Endothelial cell of umbilical vein (primary cell): ENCODE data around the gene TMEM59.
"Not testable (repeated sequence)": the region's sequence is repeated elsewhere in the genome, so short reads cannot be mapped to it uniquely, and the experiment has no call there.

ENCODE experiments used
- EZH2 ChIP-seq: IDR thresholded peaks from 2 replicates; pipeline ENCODE4 v1.6.1; 2012; ENCODE audit warnings: borderline replicate concordance, low read depth, mild to moderate bottlenecking, moderate library complexity, low read length, inconsistent platforms; ENCODE audit not compliant: severe bottlenecking
- GATA2 ChIP-seq: IDR thresholded peaks from 2 replicates; pipeline ENCODE4 v1.7.0; 2011; ENCODE audit warnings: low read depth, mild to moderate bottlenecking, moderate library complexity, mixed read lengths, low read length; ENCODE audit not compliant: insufficient read length, insufficient read depth
- JUN ChIP-seq: IDR thresholded peaks from 2 replicates; pipeline ENCODE4 v1.6.1; 2011; ENCODE audit warnings: borderline replicate concordance, low read depth; ENCODE audit not compliant: insufficient read length, insufficient read depth
- MYC ChIP-seq: IDR thresholded peaks from one replicate; pipeline ENCODE4 v1.6.1; 2011; ENCODE audit warnings: mild to moderate bottlenecking, low read depth, low read length
- POLR2A ChIP-seq: IDR thresholded peaks from 2 replicates; pipeline ENCODE4 v1.6.1; 2012; ENCODE audit warnings: low read depth, mild to moderate bottlenecking, control low read depth, low read length
- POLR2AphosphoS5 ChIP-seq: IDR thresholded peaks from 2 replicates; pipeline ENCODE4 v1.6.1; 2012; ENCODE audit warnings: low read depth, mild to moderate bottlenecking, control low read depth, low read length, moderate library complexity; ENCODE audit not compliant: insufficient read depth
- TF ChIP-seq, protein P1 (sequence below), 2 donors: IDR thresholded peaks; 1 replicate in 1 of 2; 2 replicates in 1 of 2; pipeline ENCODE4 v1.5.1; 2011; ENCODE audit warnings: low read length in 2 of 2, mild to moderate bottlenecking in 2 of 2, moderate library complexity in 2 of 2, control low read depth in 1 of 2, inconsistent platforms in 1 of 2, low read depth in 1 of 2; ENCODE audit not compliant: insufficient read depth in 1 of 2; ENCODE audit errors: extremely low read depth in 1 of 2
- TF ChIP-seq, protein P2 (sequence below): IDR thresholded peaks from 2 replicates; pipeline ENCODE4 v1.6.1; 2011; ENCODE audit not compliant: insufficient read depth, insufficient read length

DNA sequence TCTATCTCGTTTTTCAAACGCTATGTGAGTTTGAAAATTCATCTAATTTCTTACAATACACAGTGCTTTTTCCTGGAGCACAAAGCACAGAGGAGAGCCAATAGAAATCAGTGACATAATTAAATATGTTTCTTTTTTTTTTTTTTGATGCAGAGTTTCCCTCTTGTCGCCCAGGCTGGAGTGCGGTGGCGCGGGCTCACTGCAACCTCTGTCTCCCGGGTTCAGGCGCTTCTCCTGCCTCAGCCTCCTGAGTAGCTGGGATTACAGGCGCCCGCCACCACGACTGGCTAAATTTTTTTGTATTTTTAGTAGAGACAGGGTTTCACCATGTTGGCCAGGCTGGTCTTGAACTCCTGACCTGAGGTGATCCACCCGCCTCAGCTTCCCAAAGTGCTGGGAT, 2.6 kb downstream of the TMEM59 start:
- not testable (repeated sequence) for TF ChIP-seq POLR2AphosphoS5, EZH2, JUN, POLR2A, MYC, GATA2
- TF ChIP-seq, protein P1, sequence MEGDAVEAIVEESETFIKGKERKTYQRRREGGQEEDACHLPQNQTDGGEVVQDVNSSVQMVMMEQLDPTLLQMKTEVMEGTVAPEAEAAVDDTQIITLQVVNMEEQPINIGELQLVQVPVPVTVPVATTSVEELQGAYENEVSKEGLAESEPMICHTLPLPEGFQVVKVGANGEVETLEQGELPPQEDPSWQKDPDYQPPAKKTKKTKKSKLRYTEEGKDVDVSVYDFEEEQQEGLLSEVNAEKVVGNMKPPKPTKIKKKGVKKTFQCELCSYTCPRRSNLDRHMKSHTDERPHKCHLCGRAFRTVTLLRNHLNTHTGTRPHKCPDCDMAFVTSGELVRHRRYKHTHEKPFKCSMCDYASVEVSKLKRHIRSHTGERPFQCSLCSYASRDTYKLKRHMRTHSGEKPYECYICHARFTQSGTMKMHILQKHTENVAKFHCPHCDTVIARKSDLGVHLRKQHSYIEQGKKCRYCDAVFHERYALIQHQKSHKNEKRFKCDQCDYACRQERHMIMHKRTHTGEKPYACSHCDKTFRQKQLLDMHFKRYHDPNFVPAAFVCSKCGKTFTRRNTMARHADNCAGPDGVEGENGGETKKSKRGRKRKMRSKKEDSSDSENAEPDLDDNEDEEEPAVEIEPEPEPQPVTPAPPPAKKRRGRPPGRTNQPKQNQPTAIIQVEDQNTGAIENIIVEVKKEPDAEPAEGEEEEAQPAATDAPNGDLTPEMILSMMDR (IDR thresholded peaks at IDR 0.05; ENCODE audit: extremely low read depth in 1 of 2, insufficient read depth in 1 of 2, low read depth in 1 of 2, low read length in 2 of 2): not testable (repeated sequence)
- TF ChIP-seq, protein P2, sequence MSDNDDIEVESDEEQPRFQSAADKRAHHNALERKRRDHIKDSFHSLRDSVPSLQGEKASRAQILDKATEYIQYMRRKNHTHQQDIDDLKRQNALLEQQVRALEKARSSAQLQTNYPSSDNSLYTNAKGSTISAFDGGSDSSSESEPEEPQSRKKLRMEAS: not testable (repeated sequence)
